EL (cell line): ENCODE measurements around the gene AFG3L2.

ENCODE experiments used
- DNase-seq: peaks from one replicate; pipeline ENCODE4 v3.0.0-alpha.2; 2016

AFG3L2 gene

GRCh38 chr18:12299862-12300261 is 77.2 kb downstream of the AFG3L2 start:
- no peak for DNase-seq

GRCh38 chr18:12296457-12296856 is 80.6 kb downstream of the AFG3L2 start:
- peak; percentile 44 for DNase-seq

DNA sequence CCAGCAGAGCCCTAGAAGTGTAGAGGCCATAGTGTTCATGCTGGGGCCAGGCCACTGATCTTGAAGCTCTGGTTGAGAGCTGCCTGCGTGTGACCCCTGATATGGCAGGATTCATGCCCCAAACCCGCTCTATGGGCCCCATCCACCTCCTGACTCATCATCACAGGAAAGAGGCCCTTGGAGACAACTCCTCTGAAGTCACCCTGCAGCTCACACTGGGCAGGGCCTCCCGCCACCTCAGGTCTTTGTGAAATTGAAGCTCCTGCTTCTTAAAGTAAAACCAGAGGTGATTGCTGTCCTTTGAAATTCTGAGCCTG is 81.0 kb downstream of the AFG3L2 start:
- DNase-seq, result peak; percentile 73

GRCh38 chr18:12295389-12296086 is 81.5 kb downstream of the AFG3L2 start:
- peak; percentile 76 for DNase-seq

DNA sequence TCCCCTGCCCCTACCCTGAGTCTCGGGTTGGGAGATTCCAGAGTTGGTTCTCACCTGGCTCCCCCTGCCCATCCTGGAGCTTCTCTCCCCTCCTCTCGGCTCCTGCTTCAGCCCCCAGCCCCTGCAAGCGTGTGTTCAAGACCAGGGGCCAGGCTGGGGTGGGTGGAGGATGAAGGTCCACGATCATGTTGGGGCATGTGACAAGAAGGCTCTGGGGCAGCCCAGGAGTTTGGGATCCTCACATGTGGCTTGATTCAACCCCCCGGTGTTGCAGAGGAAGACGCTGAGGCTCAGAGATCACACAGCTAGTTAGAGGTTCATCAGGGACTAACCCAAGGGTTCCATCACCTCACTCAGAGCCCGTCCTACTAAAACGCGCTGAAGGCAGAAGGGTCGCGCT is 83.2 kb downstream of the AFG3L2 start:
- DNase-seq, result no peak

- no peak for DNase-seq
Measured at GRCh38 chr18:12291690-12292089, 85.3 kb downstream of the AFG3L2 start.

- DNase-seq, result no peak
Measured at GRCh38 chr18:12291161-12291560, 85.9 kb downstream of the AFG3L2 start.

DNA sequence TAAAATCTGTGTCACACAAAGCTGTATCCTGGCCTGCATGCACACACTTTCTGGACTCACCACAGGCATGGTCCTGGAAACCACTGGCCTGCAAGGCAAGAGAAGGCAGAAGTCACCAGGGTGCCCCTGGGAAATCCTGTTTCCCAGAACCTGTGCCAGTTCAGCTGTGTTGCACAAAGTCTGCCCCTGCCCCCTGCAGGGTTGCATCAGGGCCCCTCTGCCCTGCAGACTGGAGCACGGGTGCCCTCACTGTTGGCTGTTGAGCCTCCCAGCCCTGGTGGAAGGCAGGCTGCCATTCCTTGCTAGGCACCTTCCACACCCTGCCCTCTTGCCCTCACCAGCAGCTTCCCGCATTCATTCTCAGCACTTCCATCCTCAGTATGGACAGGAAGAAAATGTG is 86.9 kb downstream of the AFG3L2 start:
- DNase-seq, result no peak

DNA sequence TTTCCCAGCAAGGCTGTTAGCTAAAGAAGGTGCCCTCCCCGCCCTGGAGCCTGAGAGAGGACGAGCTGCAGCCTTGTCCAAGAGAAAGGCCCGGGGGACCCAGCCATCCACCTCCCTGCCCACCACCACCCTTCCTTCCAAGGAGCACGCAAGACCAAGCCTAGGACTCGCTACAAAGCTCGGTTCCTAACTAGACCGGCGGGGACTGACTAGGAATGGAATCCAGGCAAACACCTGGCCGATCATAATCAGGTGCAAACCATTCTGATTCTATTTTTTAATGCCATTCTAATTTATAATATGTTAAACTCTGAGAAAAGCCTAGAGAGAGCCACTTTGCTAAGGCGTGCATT is 88.6 kb downstream of the AFG3L2 start:
- DNase-seq, result no peak

DNA sequence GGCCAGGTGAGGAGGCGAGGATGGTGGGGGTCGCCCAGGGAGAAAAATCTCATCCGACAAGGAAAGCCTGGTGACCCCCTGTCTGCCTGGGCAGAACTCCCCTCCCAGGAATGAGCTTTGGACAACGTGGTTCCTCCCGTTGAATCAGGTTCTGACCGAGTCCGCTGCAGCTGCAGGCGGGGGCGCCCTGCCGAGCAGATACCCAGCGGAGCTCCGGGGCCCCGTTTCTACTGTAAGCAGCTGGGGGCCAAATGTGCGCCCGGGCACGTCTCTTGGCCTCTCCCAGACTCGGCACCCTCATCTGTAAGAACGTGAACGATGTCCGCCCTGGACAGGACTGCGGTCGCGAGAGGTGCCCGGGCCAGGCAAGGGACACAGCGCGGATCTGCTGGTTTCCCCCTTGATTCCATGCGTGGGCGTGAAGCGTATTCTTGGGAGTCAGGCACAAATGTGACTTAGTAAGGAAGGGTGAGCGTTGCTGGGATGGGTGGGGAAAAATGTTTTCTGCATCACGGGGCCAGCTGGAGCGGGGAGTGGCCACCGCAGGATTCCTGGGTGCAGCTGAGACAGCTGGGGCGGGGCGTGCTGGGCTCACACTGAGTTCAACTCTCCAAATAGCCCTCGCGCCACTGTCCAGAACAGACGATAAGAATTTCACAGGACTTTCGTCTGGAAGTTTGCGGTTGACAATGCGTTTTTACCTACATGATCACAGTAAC is 89.2 kb downstream of the AFG3L2 start:
- DNase-seq, result peak; percentile 97

DNA sequence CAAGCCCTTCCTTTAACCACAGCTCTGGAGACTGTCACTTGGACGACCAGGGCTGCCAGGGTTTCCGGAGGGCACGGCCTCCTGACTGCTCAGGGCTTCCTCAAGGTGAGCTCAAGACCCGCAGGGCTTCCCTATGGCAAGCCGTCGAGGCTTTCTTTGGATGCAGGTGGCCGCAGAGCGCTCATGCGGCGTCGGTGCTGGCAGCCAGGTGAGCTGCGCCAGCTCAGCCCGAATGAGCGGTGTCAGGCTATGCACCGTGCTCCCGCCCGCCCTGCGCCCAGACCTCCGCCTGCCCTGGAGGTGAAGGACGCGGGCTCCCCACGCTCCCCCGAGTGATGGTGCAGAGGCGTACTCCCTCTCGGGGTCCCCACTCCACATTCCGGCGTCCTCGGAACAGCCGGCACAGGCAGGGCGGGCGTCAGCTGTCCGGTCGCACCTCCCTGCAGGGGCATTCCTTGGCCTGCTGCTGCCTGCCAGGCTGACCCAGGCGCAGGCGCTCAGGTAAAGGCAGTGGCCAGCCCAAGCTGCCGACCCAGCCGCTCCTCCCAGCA is 89.8 kb downstream of the AFG3L2 start:
- DNase-seq, result no peak

DNA sequence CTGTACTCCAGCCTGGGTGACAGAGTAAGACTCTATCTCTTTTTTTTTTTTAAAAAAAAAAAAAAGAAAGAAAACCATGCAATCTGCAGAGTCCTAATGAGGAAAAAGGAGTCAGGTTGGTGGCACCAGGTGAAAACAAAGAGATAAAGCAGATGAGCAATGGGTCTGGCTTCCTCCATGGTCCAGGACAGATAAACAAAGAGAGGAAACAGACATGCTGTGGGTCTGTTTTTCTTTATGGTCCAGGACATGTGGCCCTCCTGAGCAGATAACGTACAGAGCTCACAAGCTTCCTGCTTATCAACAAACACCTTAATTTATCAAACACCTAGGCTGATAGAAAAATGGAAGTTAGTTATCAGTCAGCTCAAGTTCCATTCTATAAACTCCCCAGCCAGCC is 93.4 kb downstream of the AFG3L2 start:
- DNase-seq, result no peak

DNA sequence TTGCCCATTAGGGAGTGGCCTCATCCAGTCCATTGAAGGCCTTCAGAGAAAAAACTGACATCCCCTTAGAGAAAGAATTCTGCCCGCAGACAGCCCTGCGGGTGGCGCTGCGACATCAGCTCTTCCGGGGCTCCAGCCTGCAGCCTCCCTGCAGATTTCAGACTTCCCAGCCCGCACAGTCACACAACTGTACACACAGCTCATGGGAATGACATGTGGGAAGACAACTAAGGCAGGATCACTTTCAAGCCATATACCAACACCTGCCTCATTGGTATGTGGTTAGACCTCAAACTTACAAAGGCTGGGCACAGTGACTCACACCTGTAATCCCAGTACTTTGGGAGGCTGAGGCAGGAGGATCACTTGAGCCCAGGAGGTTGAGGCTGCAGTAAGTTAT is 93.8 kb downstream of the AFG3L2 start:
- peak; percentile 70 for DNase-seq

DNA sequence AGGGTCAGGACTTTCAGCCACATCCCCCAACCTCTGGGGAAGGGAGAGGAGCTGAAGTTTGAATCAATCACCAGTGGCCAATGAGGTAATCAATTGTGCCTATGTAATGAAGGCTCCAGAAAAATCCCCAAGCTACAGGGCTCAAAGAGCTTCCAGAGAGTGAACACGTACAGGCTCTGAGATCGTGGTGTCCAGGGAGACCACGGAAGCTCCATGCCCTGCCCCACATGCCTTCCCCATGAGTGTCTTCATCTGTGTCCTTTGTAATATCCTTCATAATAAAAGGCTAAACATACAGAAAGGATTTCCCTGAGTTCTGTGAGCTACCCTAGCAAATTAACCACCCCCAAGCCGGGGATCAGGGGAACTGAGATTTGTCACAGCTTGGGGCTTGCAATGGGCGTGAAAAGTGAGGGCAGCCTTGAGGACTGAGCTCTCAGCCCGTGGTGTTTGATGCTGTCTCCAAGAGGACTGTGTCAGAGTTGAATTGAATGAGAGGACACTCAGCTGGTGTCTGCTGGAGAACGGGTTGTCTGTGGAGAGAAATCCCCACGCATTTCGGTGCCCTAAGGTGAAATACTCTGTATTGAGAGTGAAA is 94.5 kb downstream of the AFG3L2 start:
- DNase-seq, result peak; percentile 96

- DNase-seq, result peak; percentile 51
Measured at GRCh38 chr18:12281861-12282260, 95.2 kb downstream of the AFG3L2 start.

DNA sequence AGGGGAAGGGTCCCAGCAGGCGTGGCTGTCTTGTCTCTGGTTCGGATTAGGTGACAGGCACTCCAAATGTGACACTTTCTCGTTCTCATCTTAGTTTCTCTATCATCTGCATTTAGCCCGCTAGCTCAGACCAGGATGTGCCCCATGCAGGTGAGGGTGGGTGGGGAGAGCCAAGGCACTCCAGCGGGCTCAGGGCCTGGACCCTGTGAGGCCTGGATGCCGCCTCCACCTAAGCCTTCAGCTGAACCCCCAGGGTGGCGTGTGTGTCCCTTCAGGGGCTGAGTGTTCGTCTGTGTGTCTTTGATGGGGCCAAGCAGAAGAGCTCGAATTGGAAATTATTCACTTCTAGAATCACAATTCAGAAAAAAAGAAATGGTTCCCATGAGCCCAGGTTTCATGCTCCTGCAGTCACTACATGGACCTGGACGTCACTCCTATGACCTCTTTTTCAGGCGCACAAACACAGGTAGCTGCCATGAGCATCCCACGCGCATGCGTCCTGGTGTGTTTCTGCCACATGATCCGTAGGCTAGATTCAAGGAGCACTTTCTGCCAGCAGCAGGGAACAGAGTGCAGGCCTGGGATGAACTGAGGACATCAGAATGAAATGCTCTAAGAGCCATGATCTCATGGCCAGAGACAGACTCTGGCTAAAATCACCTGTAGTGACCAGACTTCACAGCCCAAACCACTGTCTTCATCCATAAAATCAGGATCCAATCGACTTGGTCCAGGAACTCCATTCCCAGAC is 97.1 kb downstream of the AFG3L2 start:
- DNase-seq, result no peak
